HEK293 (cell line): ENCODE data around the gene JKAMP.

Experiments used
- CTCF ChIA-PET: fragments of 350-600 bp; formaldehyde crosslinking; extraction: SDS; loops from one replicate; lab custom pipeline; 2021; ENCODE audit warnings: antibody characterized with exemption; lab: Yijun Ruan, JAX
- POLR2A ChIA-PET: fragments of 300-600 bp; formaldehyde crosslinking; extraction: SDS; loops from one replicate; lab custom pipeline; 2020; ENCODE audit warnings: antibody characterized with exemption, inconsistent platforms; lab: Yijun Ruan, JAX
- H3K27ac ChIP-seq: fragments of 200-500 bp; sonication (Bioruptor generic); 2 replicates; pipeline ENCODE4 v1.5.1; 2014; ENCODE audit warnings: low read depth, low read length, control low read depth, inconsistent platforms; ENCODE audit errors: extremely low read depth
- H3K36me3 ChIP-seq, 2 experiments: fragments of 200-500 bp in 1 of 2; sonication (Bioruptor generic) in 1 of 2; 1 replicate in 1 of 2; 2 replicates in 1 of 2; pipeline ENCODE4 v1.5.1; 2014 to 2017; ENCODE audit warnings: inconsistent platforms in 2 of 2, low read length in 2 of 2; ENCODE audit not compliant: control insufficient read depth in 2 of 2, insufficient read depth in 1 of 2
- H3K4me1 ChIP-seq: fragments of 200-500 bp; sonication (Bioruptor generic); 2 replicates; pipeline ENCODE4 v1.5.1; 2014; ENCODE audit warnings: mild to moderate bottlenecking, low read length, inconsistent platforms; ENCODE audit not compliant: control insufficient read depth, insufficient read depth
- H3K4me3 ChIP-seq: 2 replicates; pipeline ENCODE4 v1.5.1; 2011; ENCODE audit warnings: low read depth, mild to moderate bottlenecking, control low read depth, low read length, moderate library complexity
- H3K9me3 ChIP-seq: fragments of 200-500 bp; sonication (Bioruptor generic); 2 replicates; pipeline ENCODE4 v1.5.1; 2014; ENCODE audit warnings: low read depth, low read length, inconsistent platforms; ENCODE audit not compliant: control insufficient read depth, insufficient read depth
- GLI2 ChIP-seq: fragments of 450-650 bp; formaldehyde crosslinking; IDR thresholded peaks from 2 replicates; pipeline ENCODE4; 2017; ENCODE audit warnings: missing biosample characterization, missing genetic modification characterization, low read depth, borderline replicate concordance
- GLIS1 ChIP-seq: fragments of 450-650 bp; formaldehyde crosslinking; IDR thresholded peaks from 2 replicates; pipeline ENCODE4 v1.5.1; 2016; ENCODE audit warnings: missing biosample characterization, missing genetic modification characterization
- KLF10 ChIP-seq: fragments of 450-650 bp; IDR thresholded peaks from 2 replicates; pipeline ENCODE4 v1.5.1; 2018; ENCODE audit warnings: missing biosample characterization, mild to moderate bottlenecking, missing genetic modification characterization
- KLF16 ChIP-seq: fragments of 450-650 bp; formaldehyde crosslinking; IDR thresholded peaks from 2 replicates; pipeline ENCODE4 v1.5.1; 2017; ENCODE audit warnings: missing biosample characterization, missing genetic modification characterization
- MYNN ChIP-seq: fragments of 450-650 bp; formaldehyde crosslinking; IDR thresholded peaks from 2 replicates; pipeline ENCODE4 v1.5.1; 2016; ENCODE audit warnings: missing biosample characterization, missing genetic modification characterization, borderline replicate concordance
- OSR2 ChIP-seq: fragments of 450-650 bp; formaldehyde crosslinking; IDR thresholded peaks from 2 replicates; pipeline ENCODE4 v1.5.1; 2016; ENCODE audit warnings: missing biosample characterization, missing genetic modification characterization
- OVOL3 ChIP-seq: fragments of 450-650 bp; formaldehyde crosslinking; IDR thresholded peaks from 2 replicates; pipeline ENCODE4 v1.5.1; 2016; ENCODE audit warnings: missing biosample characterization, missing genetic modification characterization
- SCRT1 ChIP-seq: fragments of 450-650 bp; formaldehyde crosslinking; IDR thresholded peaks from 2 replicates; pipeline ENCODE4 v1.5.1; 2016; ENCODE audit warnings: missing biosample characterization, missing genetic modification characterization, borderline replicate concordance
- YY2 ChIP-seq: fragments of 450-650 bp; formaldehyde crosslinking; IDR thresholded peaks from 2 replicates; pipeline ENCODE4 v1.5.1; 2016; ENCODE audit warnings: missing biosample characterization, missing genetic modification characterization
- ZBTB7A ChIP-seq: fragments of 450-650 bp; formaldehyde crosslinking; IDR thresholded peaks from 2 replicates; pipeline ENCODE4 v1.5.1; 2016; ENCODE audit warnings: low read depth, missing biosample characterization, missing genetic modification characterization
- ZNF174 ChIP-seq: fragments of 450-650 bp; formaldehyde crosslinking; IDR thresholded peaks from 2 replicates; pipeline ENCODE4 v1.5.0; 2017; ENCODE audit warnings: missing biosample characterization, mild to moderate bottlenecking, missing genetic modification characterization
- ZNF19 ChIP-seq: fragments of 450-650 bp; formaldehyde crosslinking; IDR thresholded peaks from 2 replicates; pipeline ENCODE4; 2016; ENCODE audit warnings: missing biosample characterization, missing genetic modification characterization, low read depth
- ZNF416 ChIP-seq: fragments of 450-650 bp; formaldehyde crosslinking; IDR thresholded peaks from 2 replicates; pipeline ENCODE4 v1.5.1; 2016; ENCODE audit warnings: missing biosample characterization, missing genetic modification characterization
- ZNF423 ChIP-seq: fragments of 450-650 bp; formaldehyde crosslinking; IDR thresholded peaks from 2 replicates; pipeline ENCODE4 v1.5.1; 2016; ENCODE audit warnings: missing biosample characterization, missing genetic modification characterization
- ZNF521 ChIP-seq: fragments of 450-650 bp; formaldehyde crosslinking; IDR thresholded peaks from 2 replicates; pipeline ENCODE4 v1.5.1; 2017; ENCODE audit warnings: missing biosample characterization, mild to moderate bottlenecking, missing genetic modification characterization
- ZNF560 ChIP-seq: fragments of 450-650 bp; formaldehyde crosslinking; IDR thresholded peaks from 2 replicates; pipeline ENCODE4 v1.5.1; 2017; ENCODE audit warnings: missing biosample characterization, missing genetic modification characterization, borderline replicate concordance
- ZNF777 ChIP-seq: fragments of 450-650 bp; formaldehyde crosslinking; IDR thresholded peaks from 2 replicates; pipeline ENCODE4 v1.5.1; 2017; ENCODE audit warnings: missing biosample characterization, missing genetic modification characterization, borderline replicate concordance
- ZSCAN16 ChIP-seq: fragments of 450-650 bp; formaldehyde crosslinking; IDR thresholded peaks from 2 replicates; pipeline ENCODE4 v1.5.1; 2016; ENCODE audit warnings: missing biosample characterization, missing genetic modification characterization
- ZSCAN30 ChIP-seq: fragments of 450-650 bp; IDR thresholded peaks from 2 replicates; pipeline ENCODE4 v1.5.1; 2018; ENCODE audit warnings: missing biosample characterization, mild to moderate bottlenecking, missing genetic modification characterization, moderate library complexity
- TF ChIP-seq, protein P1 (sequence below): fragments of 450-650 bp; formaldehyde crosslinking; IDR thresholded peaks from 2 replicates; pipeline ENCODE4; 2016; ENCODE audit warnings: missing biosample characterization, missing genetic modification characterization
- TF ChIP-seq, protein P2 (sequence below): fragments of 450-650 bp; formaldehyde crosslinking; IDR thresholded peaks from 2 replicates; pipeline ENCODE4 v1.5.1; 2016; ENCODE audit warnings: missing biosample characterization, missing genetic modification characterization
- TF ChIP-seq, protein P3 (sequence below): fragments of 450-650 bp; formaldehyde crosslinking; IDR thresholded peaks from 2 replicates; pipeline ENCODE4 v1.5.1; 2016; ENCODE audit warnings: missing biosample characterization, missing genetic modification characterization, low read depth

Gene JKAMP

DNA sequence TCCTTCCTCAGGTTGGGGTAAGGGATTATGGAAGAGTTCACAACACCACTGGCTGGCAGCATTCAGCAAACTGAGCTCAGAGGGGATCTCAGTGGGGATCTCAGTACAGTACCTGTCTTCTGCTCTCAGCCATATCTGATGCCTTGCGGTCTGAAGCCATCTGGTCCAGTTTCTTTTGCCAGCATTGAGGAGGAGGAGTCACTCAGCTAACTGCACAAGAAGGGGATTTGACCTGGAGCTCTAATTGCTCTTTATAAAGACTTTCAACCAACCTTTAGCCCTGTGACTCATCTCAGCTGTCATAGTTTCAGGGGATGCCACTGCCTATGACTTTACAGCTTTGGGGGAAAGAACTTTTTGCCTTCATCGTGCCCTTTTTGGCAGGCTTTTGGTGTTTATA, 44.9 kb downstream of the JKAMP start:
- no peak for TF ChIP-seq KLF16 (tag by site-specific recombination)
- TF ChIP-seq, protein P1, sequence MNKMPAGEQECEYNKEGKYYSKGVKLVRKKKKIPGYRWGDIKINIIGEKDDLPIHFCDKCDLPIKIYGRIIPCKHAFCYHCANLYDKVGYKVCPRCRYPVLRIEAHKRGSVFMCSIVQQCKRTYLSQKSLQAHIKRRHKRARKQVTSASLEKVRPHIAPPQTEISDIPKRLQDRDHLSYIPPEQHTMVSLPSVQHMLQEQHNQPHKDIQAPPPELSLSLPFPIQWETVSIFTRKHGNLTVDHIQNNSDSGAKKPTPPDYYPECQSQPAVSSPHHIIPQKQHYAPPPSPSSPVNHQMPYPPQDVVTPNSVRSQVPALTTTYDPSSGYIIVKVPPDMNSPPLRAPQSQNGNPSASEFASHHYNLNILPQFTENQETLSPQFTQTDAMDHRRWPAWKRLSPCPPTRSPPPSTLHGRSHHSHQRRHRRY (tag by site-specific recombination): no peak
- no peak for TF ChIP-seq GLIS1 (tag by site-specific recombination)
- TF ChIP-seq MYNN (tag by site-specific recombination): no peak
- TF ChIP-seq ZNF521: no peak
- TF ChIP-seq, protein P2, sequence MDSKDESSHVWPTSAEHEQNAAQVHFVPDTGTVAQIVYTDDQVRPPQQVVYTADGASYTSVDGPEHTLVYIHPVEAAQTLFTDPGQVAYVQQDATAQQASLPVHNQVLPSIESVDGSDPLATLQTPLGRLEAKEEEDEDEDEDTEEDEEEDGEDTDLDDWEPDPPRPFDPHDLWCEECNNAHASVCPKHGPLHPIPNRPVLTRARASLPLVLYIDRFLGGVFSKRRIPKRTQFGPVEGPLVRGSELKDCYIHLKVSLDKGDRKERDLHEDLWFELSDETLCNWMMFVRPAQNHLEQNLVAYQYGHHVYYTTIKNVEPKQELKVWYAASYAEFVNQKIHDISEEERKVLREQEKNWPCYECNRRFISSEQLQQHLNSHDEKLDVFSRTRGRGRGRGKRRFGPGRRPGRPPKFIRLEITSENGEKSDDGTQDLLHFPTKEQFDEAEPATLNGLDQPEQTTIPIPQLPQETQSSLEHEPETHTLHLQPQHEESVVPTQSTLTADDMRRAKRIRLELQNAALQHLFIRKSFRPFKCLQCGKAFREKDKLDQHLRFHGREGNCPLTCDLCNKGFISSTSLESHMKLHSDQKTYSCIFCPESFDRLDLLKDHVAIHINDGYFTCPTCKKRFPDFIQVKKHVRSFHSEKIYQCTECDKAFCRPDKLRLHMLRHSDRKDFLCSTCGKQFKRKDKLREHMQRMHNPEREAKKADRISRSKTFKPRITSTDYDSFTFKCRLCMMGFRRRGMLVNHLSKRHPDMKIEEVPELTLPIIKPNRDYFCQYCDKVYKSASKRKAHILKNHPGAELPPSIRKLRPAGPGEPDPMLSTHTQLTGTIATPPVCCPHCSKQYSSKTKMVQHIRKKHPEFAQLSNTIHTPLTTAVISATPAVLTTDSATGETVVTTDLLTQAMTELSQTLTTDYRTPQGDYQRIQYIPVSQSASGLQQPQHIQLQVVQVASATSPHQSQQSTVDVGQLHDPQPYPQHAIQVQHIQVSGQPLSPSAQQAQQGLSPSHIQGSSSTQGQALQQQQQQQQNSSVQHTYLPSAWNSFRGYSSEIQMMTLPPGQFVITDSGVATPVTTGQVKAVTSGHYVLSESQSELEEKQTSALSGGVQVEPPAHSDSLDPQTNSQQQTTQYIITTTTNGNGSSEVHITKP (tag by site-specific recombination): no peak
- TF ChIP-seq ZBTB7A (tag by site-specific recombination): no peak
- TF ChIP-seq ZSCAN30 (tag by site-specific recombination): no peak
- TF ChIP-seq ZNF416: no peak
- no peak for TF ChIP-seq ZNF174
- no peak for TF ChIP-seq SCRT1
- no peak for TF ChIP-seq ZNF777 (tag by site-specific recombination)
- TF ChIP-seq ZNF423 (tag by site-specific recombination): no peak
- TF ChIP-seq KLF10 (tag by site-specific recombination): no peak
- TF ChIP-seq, all 188 proteins: peak for 0
- Histone ChIP-seq H3K36me3 (no peaks in the 10 kb centered on the region), H3K4me1 (no peaks in the 10 kb centered on the region), H3K9me3 (no peaks in the 10 kb centered on the region), H3K27ac (no peak overlapping the region), H3K4me3 (no peak overlapping the region)
- CTCF ChIA-PET: interaction anchor here (1.1 kb wide), 1 partner anchor 48 kb away, joined by 7 read pairs; the partner anchor contains the start of gene CCDC175
- POLR2A ChIA-PET: no interaction called here

DNA sequence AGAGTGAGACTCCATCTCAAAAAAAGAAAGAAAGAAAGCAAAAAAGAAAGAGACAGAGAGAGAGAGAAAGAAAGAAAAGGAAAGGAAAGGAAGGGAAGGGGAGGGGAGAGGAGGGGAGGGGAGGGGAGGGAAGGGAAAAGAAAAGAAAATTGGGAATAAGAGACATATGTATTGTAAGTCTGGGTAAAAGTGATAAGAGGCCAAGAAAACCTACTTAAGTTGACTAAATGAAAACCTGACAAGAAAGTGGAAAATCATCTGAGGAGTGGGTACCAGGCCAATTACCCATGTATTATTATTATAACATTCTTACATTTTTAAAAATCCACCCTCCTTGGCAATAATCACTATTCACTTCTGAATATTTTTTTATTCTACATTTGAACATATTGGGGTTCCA, 46.0 kb downstream of the JKAMP start:
- no peaks in the 10 kb centered on the region for H3K4me1 ChIP-seq
- no peak overlapping the region for H3K27ac ChIP-seq
- no peaks in the 10 kb centered on the region for H3K9me3 ChIP-seq
- H3K36me3 ChIP-seq: no peaks in the 10 kb centered on the region
- ChIA-PET POLR2A (no interaction called here), CTCF (interaction anchor here (0.7 kb wide), 1 partner anchor 22 kb away, joined by 3 read pairs; no protein-coding TSS in a partner anchor)
- H3K4me3 ChIP-seq: no peak overlapping the region
- TF ChIP-seq KLF10 (tag by site-specific recombination) (no peak), ZNF560 (no peak), OSR2 (tag by site-specific recombination) (no peak), YY2 (tag by site-specific recombination) (no peak), GLI2 (tag by site-specific recombination) (no peak), OVOL3 (tag by site-specific recombination) (no peak), ZSCAN16 (tag by site-specific recombination) (no peak), ZNF19 (no peak)
- TF ChIP-seq, protein P3, sequence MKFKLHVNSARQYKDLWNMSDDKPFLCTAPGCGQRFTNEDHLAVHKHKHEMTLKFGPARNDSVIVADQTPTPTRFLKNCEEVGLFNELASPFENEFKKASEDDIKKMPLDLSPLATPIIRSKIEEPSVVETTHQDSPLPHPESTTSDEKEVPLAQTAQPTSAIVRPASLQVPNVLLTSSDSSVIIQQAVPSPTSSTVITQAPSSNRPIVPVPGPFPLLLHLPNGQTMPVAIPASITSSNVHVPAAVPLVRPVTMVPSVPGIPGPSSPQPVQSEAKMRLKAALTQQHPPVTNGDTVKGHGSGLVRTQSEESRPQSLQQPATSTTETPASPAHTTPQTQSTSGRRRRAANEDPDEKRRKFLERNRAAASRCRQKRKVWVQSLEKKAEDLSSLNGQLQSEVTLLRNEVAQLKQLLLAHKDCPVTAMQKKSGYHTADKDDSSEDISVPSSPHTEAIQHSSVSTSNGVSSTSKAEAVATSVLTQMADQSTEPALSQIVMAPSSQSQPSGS: no peak
